Measurements from ENCODE around the gene CD82.

DNA sequence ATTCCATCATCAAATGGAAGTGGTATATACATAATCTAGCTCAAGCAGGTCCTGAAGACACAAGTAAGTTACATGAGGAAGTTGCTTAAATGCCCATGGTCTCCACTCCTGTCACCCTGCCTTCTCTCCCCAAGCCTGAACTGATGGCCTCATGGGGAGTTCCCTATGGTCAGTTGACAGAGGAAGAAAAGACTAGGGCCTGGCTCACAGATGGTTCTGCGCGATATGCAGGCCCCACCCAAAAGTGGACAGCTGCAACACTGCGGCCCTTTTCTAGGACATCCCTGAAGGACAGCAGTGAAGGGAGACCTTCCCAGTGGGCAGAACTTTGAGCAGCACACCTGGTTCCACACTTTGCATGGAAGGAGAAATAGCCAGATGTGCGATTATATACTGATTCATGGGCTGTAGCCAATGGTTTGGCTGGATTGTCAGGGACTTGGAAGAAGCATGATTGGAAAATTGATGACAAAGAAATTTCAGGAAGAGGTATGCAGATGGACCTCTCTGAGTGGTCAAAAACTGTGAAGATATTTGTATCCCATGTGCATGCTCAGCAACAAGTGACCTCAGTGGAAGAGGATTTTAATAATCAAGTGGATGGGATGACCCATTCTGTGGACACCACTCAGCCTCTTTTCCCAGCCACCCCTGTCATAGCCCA lies 17.3 kb upstream of the CD82 start:
- TF ChIP-seq, protein P1, sequence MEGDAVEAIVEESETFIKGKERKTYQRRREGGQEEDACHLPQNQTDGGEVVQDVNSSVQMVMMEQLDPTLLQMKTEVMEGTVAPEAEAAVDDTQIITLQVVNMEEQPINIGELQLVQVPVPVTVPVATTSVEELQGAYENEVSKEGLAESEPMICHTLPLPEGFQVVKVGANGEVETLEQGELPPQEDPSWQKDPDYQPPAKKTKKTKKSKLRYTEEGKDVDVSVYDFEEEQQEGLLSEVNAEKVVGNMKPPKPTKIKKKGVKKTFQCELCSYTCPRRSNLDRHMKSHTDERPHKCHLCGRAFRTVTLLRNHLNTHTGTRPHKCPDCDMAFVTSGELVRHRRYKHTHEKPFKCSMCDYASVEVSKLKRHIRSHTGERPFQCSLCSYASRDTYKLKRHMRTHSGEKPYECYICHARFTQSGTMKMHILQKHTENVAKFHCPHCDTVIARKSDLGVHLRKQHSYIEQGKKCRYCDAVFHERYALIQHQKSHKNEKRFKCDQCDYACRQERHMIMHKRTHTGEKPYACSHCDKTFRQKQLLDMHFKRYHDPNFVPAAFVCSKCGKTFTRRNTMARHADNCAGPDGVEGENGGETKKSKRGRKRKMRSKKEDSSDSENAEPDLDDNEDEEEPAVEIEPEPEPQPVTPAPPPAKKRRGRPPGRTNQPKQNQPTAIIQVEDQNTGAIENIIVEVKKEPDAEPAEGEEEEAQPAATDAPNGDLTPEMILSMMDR (IDR thresholded peaks at IDR 0.05) = no peak
- no peak for TF ChIP-seq POLR2A (IDR thresholded peaks at IDR 0.05)
